ENCODE measurements around the gene DCTN2.
"Not testable (repeated sequence)": the region's sequence is repeated elsewhere in the genome, so short reads cannot be mapped to it uniquely, and the experiment has no call there.

Gene DCTN2

GRCh38 chr12:57525615-57526383, 21.2 kb downstream of the DCTN2 start:
- no peak for FAIRE-seq

GRCh38 chr12:57524814-57525614, 22.0 kb downstream of the DCTN2 start:
- no peak for FAIRE-seq

GRCh38 chr12:57523706-57524614, 23.0 kb downstream of the DCTN2 start:
- no peak for FAIRE-seq

- FAIRE-seq: no peak
Observed at GRCh38 chr12:57522887-57523705, 23.9 kb downstream of the DCTN2 start.

DNA sequence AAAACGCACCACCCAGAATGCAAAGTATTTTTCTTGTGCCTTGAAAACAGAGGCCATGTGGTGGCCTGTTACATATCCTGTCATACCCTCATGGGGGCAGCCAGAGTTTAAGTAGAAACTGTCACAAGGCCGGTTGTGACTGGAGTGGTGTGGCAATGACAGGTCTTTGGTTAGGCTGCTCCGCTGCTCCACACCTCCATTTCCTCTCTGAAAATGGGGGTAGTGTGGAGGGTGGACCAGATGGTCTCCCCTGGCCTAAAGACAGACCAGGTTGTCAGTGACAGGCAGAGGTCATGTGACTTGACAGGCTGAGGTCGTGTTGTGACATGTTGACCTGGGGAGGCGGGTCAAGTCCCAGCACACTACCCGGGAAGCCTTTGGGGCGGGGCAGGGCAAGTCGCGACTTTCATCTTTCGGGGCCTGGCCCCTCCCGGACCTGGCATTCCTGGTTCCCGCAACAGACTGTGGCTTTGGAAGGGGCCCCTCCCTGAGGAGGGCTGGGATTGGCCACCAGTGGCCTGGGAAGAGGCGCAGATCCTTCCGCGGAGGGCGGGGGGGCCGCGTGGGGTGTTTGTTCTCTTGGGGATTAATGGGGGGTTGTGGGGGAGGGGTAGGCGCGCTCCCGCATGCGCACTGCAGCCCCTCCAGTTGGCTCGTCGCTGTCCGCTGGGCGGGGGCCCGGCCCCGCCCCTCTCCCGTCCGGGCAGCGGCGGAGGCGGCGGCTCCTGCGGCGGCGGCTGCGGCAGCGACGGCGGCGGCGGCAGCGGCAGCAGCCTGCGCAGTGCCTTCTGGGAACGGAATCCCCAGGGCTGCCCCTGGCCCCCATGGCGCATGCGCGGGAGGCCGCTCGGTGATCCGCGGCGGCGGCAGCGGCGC, 24.7 kb downstream of the DCTN2 start, which contains the start of gene MBD6:
MBD6 (plus strand) TSS at position 814 of the 876 bp plus-strand sequence. CDS start 1,480 bp downstream, outside the sequence.
- FAIRE-seq: no peak

GRCh38 chr12:57521525-57522010, 25.4 kb downstream of the DCTN2 start:
- no peak for FAIRE-seq

DNA sequence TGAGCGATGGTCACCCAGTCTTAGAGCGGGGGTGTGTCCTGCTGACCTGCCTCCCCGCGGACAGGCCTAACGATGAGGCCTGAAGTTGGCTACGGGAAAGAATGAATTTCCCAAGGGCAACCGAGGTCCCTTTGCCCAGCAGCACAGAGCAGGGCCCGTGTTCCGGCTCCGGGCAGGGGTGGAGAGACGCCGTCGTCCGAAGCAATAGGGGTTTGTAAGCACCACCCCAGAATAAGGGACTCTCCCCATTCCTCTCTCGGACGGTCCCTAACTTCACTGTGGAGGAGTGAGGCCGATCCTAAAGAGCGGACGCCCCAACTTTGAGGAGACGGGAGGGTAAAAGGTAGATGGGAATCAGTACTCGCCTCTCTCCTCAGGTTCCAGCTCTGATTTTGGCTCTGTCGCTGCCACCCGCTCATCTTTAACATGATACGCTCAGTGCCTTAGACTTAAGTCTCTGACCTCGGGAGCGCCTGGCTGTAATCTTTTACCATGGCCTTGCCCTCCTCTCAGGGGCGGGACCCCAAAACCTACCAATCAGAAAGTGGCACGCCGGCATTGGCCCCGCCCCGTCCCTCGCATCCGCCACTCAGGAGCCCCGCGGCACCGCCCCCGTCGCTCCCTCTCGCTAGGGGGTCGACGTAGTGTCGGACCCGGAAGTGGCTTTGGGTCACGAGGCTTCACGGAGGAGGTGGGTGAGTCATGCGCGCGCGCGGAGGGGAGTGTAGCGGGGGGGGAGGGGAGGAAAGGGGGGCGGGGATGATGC, 26.8 kb downstream of the DCTN2 start, which contains the start of gene DDIT3:
DDIT3 (minus strand) TSS at position 462 of the 766 bp plus-strand sequence. CDS start 3,108 bp downstream, outside the sequence.
- FAIRE-seq: no peak

DNA sequence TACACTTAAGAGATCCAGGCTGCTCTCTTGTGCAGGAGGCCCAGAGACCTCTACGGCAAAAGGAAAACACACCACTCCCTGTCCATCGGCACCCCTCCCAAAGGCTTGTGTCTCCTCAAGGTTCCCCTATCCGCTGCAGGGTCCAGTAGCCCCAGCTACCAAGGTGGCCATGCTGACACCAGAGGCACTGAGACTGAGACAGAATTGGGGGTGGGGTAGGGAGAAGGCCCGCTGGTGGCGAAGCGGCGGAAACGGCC, 27.3 kb downstream of the DCTN2 start:
- FAIRE-seq: no peak

DNA sequence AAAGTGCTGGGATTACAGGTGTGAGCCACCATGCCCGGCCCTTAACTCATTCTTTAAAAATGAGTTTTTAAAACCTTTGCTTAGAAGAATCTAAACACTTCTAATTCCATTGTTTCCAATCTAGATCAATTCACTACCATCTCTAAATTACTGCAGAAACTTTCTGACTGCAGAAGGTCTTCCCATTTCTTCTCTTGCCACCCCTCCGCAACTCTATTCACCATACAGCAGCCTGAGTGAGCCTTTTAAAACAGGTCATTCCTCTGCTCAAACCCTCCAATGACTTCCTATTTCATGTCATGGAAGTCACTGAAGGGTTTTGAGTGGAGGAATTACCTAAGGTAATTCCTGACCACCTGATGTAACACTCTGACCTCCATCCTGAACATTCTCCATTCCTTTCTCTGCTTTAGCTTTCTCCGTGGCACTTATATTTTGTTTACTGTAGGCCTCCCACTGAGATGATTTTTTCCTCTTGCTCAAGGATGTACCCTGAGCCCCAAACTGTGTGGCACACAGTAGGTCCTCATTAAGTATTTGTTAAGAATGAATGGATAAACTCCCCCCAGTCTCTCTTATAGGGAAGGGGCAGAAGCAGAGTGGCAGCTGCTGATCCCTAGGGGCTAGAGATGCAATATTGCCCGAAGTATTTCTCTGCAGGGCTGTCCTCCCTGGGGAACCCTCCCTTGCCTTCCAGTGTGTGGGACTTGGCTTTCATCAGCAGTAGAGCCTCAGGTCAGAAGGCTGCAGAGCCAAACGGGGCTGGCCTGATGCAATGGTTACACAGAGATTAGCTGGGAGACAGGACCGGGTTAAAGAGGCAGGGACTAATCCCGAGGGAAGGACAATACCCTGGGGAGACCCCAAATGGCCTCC, 27.8 kb downstream of the DCTN2 start:
- FAIRE-seq: no peak

GRCh38 chr12:57518176-57518919, 28.6 kb downstream of the DCTN2 start:
- FAIRE-seq: no peak

DNA sequence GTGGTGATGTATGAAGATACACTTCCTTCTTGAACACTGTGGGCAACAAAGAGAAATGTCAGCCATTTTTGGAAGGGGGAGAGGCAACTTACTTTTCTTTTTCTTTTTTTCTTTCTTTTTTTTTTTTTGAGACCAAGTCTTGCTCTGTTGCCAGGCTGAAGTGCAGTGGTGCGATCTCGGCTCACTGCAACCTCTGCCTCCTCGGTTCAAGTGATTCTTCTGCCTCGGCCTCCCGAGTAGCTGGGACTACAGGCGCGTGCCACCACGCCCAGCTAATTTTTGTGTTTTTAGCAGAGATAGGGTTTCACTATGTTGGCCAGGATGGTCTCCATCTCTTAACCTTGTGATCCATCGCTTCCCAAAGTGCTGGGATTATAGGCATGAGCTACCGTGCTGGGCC, 29.3 kb downstream of the DCTN2 start:
- FAIRE-seq: not testable (repeated sequence)

GRCh38 chr12:57517187-57517586, 29.8 kb downstream of the DCTN2 start:
- FAIRE-seq: no peak

GRCh38 chr12:57516617-57517153, 30.3 kb downstream of the DCTN2 start:
- no peak for FAIRE-seq

- no peak for FAIRE-seq
Observed at GRCh38 chr12:57515934-57516541, 31.0 kb downstream of the DCTN2 start.

- FAIRE-seq: no peak
Observed at GRCh38 chr12:57515408-57515933, 31.5 kb downstream of the DCTN2 start.

GRCh38 chr12:57514720-57515407, 32.1 kb downstream of the DCTN2 start:
- FAIRE-seq: no peak

- FAIRE-seq: not testable (repeated sequence)
Observed at GRCh38 chr12:57514246-57514645, 32.7 kb downstream of the DCTN2 start.
